GM13977 (cell line): ENCODE measurements around the gene TMOD1.

Experiments used
- DNase-seq: peaks from one replicate; pipeline ENCODE4 v3.0.0; 2012; ENCODE audit warnings: low spot score
- in situ Hi-C: fragments of 300-500 bp; cut with MboI; formaldehyde crosslinking; loops from one replicate; pipeline ENCODE4 v1.12.0; 2022; ENCODE audit warnings: low sequenced_read_pairs, low pct_unique_long_range_greater_than_20kb, mixed read lengths, inconsistent platforms; ENCODE audit not compliant: unreplicated experiment
- TF ChIP-seq, protein P1 (sequence below): IDR thresholded peaks from 2 replicates; pipeline ENCODE4 v1.5.1; 2012; ENCODE audit warnings: mild to moderate bottlenecking, control low read depth; ENCODE audit not compliant: insufficient read depth; ENCODE audit errors: extremely low read depth, missing control alignments

The TMOD1 gene

DNA sequence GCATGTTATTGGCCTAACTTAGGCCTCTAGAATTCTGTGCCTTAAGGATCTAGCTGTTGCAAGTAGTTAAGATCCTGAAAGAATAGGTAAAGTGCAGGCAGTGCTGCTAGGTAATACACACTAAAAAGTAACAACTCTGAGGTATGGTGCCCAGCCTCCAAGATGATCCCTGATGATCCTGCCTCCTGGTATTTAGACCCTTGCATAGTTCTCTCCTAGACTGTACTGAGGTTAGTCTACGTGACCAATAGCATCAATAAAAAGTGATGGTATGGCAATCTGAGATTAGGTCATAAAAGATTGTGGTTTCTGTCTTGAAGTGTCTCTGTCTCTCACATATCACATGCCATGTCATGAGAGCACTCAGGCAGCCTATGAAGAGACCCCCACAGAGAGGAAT is 122.5 kb downstream of the TMOD1 start:
- in situ Hi-C loops: loop anchor here (25.0 kb wide), 1 partner anchor 762 kb away; the partner anchor contains the start of gene ZNF782
- DNase-seq: no peak
- TF ChIP-seq, protein P1, sequence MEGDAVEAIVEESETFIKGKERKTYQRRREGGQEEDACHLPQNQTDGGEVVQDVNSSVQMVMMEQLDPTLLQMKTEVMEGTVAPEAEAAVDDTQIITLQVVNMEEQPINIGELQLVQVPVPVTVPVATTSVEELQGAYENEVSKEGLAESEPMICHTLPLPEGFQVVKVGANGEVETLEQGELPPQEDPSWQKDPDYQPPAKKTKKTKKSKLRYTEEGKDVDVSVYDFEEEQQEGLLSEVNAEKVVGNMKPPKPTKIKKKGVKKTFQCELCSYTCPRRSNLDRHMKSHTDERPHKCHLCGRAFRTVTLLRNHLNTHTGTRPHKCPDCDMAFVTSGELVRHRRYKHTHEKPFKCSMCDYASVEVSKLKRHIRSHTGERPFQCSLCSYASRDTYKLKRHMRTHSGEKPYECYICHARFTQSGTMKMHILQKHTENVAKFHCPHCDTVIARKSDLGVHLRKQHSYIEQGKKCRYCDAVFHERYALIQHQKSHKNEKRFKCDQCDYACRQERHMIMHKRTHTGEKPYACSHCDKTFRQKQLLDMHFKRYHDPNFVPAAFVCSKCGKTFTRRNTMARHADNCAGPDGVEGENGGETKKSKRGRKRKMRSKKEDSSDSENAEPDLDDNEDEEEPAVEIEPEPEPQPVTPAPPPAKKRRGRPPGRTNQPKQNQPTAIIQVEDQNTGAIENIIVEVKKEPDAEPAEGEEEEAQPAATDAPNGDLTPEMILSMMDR: no peak

DNA sequence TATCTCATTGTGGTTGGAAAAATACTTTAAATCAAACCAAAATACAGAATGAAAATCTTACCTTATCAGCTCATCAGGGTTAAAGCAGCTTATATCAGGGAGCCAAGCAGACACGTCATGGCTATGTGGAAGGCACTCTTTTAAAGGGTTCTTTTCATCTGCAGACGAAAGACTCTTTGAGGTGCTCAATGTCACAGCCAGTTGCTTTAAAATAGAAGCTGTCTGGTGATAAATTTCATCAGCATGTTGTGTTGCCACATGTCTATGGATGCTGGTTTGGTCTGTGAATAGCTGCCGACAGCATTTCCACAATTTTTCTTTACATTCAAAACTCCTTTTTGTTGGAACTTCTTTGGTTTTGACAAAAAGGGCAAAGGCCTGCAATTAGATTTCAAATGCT is 124.2 kb downstream of the TMOD1 start:
- TF ChIP-seq, protein P1: no peak
- DNase-seq: no peak
- in situ Hi-C loops: no loop called here

DNA sequence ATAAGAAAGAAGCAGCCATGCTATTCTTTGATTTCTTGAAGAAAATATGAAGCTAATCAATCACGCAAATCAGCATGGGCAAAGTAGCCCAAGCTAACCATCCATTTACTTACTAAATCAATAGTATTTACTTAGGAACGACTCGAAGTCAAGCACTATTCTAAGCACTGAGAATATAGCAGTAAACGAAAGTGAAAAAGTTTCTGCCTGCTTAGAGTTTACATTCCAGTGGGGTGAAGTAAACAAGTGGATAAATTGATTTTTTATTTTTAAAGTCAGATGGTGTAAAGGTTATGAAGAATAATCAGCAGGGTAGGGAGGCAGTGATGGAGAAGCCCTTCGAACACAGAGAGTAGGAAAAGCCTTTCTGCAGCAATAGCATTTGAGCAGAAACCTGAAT is 126.2 kb downstream of the TMOD1 start:
- DNase-seq: no peak
- TF ChIP-seq, protein P1: no peak
- in situ Hi-C loops: no loop called here

DNA sequence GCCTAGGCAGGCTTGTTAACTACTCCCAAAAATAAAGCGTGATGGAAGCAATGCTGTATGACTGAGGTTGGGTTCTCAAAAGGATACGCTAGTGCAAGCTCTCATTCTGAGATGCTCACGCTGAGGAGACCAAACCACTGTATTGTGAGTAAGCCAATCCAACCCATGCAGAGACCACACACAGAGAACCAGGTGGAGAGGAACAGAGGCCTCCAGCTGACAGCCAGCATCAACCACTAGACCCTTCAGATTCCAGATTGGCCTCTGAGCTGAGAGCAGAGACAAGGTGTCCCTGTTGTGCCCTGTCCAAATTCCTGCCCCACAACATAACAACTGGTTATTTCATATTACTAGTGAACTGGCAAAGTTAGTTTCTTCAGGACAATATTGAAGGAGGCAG is 127.2 kb downstream of the TMOD1 start:
- no peak for DNase-seq
- TF ChIP-seq, protein P1: no peak
- in situ Hi-C loops: no loop called here

DNA sequence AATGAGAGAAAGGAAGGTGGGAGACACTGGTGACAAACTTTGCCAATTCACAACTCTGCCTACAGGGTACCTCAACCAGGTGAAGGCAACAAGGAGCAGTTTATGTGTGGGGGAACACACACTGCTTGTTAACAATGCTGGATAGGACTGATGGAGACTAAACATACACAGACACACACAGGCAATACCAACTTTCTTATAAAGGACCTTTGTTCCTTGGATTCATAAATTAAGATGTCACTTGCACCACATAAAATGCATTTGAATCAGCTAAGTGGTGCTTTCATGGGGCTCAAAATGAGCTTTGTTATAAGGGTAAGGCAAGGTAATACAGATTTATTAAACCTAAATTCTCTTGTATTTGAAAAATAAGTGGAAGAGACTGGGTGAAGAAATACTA is 127.7 kb downstream of the TMOD1 start:
- no peak for DNase-seq
- in situ Hi-C loops: no loop called here
- TF ChIP-seq, protein P1: no peak

DNA sequence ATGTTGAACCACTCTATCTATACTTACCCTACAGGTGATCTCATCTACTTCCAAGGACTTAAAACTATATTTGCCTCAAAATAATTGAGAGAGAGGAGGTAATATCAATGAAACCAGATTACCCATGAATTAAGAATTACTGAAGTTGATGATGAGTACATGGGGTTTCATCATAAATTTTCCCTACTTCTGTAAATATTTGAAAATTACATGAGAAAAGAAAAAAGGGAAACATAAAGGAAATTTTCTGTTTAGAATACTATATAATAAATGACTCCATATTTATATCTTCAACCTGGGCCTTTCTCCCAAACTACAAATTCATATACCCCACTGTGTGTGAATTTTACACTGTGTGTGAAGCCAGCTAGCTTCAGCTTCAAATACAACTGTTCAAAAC is 129.1 kb downstream of the TMOD1 start:
- TF ChIP-seq, protein P1: no peak
- in situ Hi-C loops: no loop called here
- no peak for DNase-seq
